ENCODE data around the gene ATP1B2.
A peak's percentile ranks its signal among the peaks of the same experiment; 100 is the strongest.

ATP1B2 gene

GRCh38 chr17:7686222-7687071 is 35.7 kb downstream of the ATP1B2 start:
- DNase-seq = peak; percentile 86 to 97

DNA sequence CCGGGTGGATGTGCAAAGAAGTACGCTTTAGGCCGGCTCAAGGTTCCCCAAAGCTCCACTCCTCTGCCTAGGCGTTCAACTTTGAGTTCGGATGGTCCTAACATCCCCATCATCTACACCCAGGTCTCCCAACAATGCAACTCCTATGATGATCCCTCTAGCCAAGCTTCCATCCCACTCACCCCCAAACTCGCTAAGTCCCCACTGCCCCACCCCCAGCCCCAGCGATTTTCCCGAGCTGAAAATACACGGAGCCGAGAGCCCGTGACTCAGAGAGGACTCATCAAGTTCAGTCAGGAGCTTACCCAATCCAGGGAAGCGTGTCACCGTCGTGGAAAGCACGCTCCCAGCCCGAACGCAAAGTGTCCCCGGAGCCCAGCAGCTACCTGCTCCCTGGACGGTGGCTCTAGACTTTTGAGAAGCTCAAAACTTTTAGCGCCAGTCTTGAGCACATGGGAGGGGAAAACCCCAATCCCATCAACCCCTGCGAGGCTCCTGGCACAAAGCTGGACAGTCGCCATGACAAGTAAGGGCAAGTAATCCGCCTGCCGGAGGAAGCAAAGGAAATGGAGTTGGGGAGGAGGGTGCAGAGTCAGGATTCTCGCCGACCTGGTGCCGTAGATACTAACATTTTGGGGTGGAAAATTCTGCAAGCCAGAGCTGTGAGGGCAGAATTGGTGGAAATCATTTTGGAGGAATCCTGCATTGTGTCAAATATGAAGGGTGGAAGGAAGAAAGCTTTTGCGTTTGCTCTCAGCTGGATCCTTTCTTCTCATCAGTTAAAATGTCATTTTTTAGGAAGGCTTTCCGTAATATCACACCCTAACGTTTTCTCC is 36.6 kb downstream of the ATP1B2 start, which contains the start of gene TP53:
TP53 (minus strand) TSS at position 419 of the 836 bp plus-strand sequence. CDS start 10,896 bp downstream, outside the sequence.
- DNase-seq = peak; percentile 85 to 92

- DNase-seq = peak; percentile 96 to 98
Measured at GRCh38 chr17:7687908-7688807, 37.4 kb downstream of the ATP1B2 start, which contains the start of gene WRAP53. TSS of gene WRAP53 (plus strand) at chr17:7688477. CDS start at chr17:7688649, 172 bp downstream.

- no peak for DNase-seq
Measured at GRCh38 chr17:7688808-7689316, 38.1 kb downstream of the ATP1B2 start.

GRCh38 chr17:7695586-7695985 is 44.9 kb downstream of the ATP1B2 start:
- no peak for DNase-seq

DNA sequence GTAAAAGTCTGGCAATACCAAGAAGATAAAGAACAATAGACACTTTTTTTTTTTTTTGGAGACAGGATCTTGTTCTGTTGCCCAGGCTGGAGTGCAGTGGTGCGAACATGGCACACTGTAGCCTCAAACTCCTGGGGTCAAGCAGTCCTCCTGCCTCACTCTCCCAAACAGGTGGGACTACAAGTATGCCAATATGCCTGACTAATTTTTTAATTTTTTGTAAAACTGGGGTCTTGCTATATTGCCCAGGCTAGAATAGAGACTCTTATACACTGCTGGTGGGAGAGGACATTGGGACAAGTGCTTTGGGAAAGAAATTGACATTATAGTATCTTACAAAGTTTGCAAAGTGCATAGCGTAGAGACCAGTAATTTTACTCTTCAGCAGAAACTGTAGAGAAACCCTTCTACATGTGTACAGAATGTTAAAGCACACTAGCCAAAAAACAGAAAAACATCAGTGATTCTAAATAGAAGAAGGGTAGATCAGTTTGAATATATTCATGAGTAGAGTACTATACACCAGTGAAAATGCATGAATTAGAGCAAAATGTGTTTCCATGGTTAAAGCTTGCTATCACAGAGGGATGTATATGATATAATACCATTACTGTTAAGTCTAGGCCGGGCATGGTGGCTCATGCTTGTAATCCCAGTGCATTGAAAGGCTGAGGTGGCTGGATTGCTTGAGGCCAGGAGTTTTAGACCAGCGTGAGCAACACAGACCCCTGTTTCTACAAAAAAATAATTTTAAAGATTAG is 47.3 kb downstream of the ATP1B2 start:
- DNase-seq = no peak

- no peak for DNase-seq
Measured at GRCh38 chr17:7700510-7700909, 49.8 kb downstream of the ATP1B2 start.

- no peak for DNase-seq
Measured at GRCh38 chr17:7701681-7702080, 51.0 kb downstream of the ATP1B2 start.

DNA sequence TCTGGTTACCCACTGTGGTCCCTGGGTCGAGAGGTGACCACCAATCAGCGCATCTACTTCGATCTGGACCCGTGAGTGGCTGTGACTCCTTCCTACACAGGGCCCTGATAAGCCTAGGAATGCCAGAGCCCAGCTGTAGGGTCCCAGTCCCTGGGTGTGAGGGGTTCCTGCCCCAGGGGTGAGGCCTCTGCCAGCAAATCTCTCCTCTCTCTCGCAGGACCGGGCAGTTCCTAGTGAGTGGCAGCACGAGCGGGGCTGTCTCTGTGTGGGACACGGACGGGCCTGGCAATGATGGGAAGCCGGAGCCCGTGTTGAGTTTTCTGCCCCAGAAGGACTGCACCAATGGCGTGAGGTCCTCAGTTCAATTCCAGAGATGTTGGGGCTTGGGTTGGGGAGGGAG is 52.0 kb downstream of the ATP1B2 start:
- no peak for DNase-seq

DNA sequence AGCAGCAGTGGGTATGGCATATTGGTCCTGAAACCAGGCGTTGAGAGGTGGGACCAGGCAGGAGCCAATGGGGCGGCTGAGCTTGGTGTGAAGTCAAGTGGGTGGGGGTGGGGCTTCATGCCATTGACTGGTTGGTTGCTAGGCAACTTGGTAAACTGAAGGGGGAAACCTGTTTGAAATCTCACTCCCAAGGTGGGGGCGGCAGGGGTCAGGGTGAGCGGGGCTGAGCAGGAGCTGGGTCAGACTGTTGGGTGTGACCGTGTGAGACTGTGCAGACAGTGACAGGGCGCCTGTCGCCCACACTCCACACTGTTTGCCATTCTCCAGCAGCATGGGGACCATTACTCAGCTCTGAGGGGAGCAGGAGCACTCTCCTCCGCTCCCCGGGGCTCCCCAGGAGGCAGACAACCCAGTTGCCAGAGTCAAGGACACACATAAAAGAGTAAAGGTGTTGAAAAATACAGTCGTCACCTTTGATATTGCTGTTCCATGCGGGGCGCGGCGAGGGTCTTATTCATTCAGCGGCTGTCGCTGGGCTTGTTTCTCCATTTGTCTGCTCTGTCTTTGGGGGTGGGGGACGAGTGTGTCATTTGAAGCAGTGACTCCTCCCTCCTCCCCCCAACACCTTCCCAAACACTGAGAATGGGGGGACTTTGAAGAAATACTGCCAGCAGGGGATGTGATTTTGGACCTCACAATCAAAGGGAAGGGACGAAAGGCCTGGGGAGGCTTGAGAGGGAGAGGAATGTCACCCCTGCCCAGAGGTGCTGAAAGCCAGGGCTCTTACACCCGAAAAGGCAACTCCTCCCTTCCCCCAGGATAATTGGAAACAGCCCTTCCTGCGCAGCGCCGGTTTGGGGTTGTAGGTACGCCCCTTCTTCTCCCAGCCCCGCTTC is 53.1 kb downstream of the ATP1B2 start:
- peak in 1 of 2 experiments; percentile 66 for DNase-seq

- DNase-seq = no peak
Measured at GRCh38 chr17:7704601-7705268, 54.0 kb downstream of the ATP1B2 start, which contains the start of gene EFNB3. TSS of gene EFNB3 (plus strand) at chr17:7705202. CDS start at chr17:7705599, 397 bp downstream.

DNA sequence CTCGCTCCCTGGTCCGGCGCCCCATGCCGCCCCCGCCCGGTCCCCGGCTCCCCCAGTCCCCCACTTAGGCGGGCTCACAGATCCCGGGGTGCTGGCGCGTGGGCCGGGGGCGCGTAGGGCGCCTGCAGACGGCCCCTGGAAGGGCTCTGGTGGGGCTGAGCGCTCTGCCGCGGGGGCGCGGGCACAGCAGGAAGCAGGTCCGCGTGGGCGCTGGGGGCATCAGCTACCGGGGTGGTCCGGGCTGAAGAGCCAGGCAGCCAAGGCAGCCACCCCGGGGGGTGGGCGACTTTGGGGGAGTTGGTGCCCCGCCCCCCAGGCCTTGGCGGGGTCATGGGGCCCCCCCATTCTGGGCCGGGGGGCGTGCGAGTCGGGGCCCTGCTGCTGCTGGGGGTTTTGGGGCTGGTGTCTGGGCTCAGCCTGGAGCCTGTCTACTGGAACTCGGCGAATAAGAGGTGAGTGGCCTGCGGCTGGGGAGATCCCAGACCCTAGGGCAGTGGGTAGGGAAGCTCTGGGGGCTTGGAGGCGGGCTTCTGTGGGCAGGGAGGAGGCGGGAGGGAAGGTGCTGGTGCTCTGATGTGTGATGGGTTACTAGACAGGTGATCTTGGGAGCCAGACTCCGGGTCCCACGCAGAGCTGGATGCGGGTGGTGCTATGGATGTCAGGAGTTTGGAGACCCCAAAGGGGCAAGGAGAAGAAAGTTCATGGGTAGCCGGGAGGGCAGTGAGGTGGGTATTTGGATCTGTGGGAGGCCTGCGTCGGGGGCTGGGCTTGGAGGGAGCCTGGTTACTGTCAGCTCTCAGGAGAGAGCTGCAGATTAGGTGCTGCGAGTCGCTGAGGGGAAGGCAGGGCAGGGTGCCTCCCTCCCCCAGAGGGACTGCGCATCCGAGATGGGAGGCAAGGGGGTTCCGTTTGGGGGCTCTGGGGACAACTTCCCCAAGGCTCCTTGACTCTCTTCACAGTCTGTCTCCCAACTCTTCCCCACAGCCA is 54.8 kb downstream of the ATP1B2 start:
- no peak for DNase-seq

DNA sequence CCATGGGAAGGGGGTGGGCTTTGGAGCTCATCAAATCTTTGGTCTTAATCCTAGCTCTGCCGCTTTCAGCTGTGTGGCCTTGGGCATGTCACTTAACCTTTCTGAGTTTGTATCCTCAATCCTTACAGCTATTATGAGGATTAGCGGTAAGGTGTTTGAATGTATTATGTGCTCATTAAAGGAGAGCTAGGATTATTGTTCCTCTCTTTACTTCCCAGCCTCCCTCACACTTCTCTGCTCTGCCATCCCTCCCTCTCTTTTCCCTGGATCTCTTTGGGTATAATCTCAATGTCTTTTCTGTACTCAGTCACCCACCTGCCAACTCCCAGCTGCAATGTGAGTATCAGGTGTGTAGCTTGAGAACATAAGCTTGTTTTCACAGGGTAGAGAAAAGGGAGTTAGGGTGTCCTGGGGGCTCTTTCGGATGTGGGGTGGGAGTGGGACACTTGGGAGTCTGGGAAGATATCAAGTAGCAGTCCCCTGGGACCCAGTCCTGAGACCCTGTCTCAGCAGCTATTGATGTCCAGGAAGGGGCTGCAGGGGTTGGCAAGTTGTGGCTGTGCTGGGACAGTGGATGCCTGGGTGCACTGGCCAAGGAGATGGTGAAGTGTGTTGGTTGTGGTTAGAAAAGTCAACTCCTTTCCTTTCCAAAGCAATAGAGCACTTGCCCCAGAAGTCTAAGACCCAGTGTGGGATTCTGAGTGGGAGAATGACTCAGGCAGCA is 56.1 kb downstream of the ATP1B2 start:
- no peak for DNase-seq
